ENCODE measurements around the gene DPPA5. TPM values are rescaled to one million over a fixed set of nuclear protein-coding genes. Genes with fewer than 3 reads are reported as not detected.

Gene DPPA5
- total RNA-seq, 1 experiment from 2014 or later = not detected

Other genes with a start within 250 kb of the DPPA5 start
- gene KHDC1L, start 128.8 kb downstream of the DPPA5 start, total RNA-seq (2014; rRNA removed; shearing (Covaris generic)) = not detected in 2 replicates
- 6.4 and 8.5 TPM in 2 replicates for gene KHDC1, start 91.1 kb downstream of the DPPA5 start, total RNA-seq (2014; rRNA removed; shearing (Covaris generic))
- gene KHDC3L, start 8.4 kb upstream of the DPPA5 start, total RNA-seq (2014; rRNA removed; shearing (Covaris generic)) = not detected in 2 replicates
- gene OOEP, start 15.6 kb upstream of the DPPA5 start, total RNA-seq (2014; rRNA removed; shearing (Covaris generic)) = not detected in 2 replicates
- gene DDX43, start 40.6 kb upstream of the DPPA5 start, total RNA-seq (2014; rRNA removed; shearing (Covaris generic)) = not detected in 2 replicates
- gene CGAS, start 98.0 kb upstream of the DPPA5 start, total RNA-seq (2014; rRNA removed; shearing (Covaris generic)) = not detected in 2 replicates
- 25.7 and 26.7 TPM in 2 replicates for gene MTO1, start 107.5 kb upstream of the DPPA5 start, total RNA-seq (2014; rRNA removed; shearing (Covaris generic))
- gene EEF1A1, start 166.8 kb upstream of the DPPA5 start, total RNA-seq (2014; rRNA removed; shearing (Covaris generic)) = 8,683 and 8,714 TPM in 2 replicates